ENCODE data around the gene SPIB. TPM values are rescaled to one million over a fixed set of nuclear protein-coding genes. Genes with fewer than 3 reads are reported as not detected.

The SPIB gene
- polyA plus RNA-seq, 1 donor (not counting 4 experiments of a cell fraction or from before 2014, with no cell fraction given) = not detected

DNA sequence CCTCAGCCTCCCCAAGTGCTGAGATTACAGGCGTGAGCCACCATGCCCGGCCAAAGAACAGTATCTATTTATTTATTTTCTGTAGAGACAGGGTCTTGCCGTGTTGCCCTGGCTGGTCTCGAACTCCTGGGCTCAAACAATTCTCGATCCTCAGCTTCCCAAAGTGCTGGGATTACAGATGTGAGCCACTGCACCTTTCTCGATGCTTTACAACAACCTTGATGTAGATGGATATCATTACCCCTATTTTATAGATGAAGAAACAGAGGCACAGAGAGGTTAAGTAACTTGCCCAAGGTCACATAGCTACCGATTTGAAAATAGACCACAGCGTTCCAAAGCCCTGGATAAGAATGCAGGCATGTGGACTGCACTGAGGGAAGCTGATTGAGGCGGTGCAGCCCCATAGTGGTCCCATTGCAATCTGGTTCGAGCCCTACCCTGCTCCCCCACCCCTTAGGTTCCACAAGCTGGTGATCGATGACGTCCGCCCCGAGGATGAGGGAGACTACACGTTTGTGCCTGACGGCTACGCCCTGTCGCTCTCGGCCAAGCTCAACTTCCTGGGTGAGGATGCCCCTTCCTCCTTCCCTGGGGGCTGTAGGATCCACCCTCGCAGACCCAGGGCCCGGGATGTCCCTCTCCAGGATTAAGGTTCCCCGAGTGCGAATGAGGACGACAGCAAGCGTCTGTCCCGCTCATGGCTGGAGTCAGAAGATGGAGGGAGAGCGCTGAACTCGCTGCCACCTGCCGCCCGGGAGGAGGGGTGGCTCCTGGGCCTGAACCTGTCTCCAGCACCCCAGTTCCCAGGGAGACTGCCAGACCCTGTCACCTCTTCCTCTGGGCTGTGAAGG lies 31.9 kb downstream of the SPIB start:
- no peak for TF ChIP-seq EZH2 (IDR thresholded peaks at IDR 0.05; ENCODE audit: low read length)
- TF ChIP-seq, protein P1, sequence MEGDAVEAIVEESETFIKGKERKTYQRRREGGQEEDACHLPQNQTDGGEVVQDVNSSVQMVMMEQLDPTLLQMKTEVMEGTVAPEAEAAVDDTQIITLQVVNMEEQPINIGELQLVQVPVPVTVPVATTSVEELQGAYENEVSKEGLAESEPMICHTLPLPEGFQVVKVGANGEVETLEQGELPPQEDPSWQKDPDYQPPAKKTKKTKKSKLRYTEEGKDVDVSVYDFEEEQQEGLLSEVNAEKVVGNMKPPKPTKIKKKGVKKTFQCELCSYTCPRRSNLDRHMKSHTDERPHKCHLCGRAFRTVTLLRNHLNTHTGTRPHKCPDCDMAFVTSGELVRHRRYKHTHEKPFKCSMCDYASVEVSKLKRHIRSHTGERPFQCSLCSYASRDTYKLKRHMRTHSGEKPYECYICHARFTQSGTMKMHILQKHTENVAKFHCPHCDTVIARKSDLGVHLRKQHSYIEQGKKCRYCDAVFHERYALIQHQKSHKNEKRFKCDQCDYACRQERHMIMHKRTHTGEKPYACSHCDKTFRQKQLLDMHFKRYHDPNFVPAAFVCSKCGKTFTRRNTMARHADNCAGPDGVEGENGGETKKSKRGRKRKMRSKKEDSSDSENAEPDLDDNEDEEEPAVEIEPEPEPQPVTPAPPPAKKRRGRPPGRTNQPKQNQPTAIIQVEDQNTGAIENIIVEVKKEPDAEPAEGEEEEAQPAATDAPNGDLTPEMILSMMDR (optimal IDR thresholded peaks at IDR 0.05 in 1 of 3, IDR thresholded peaks at IDR 0.05 in 1 of 3, conservative IDR thresholded peaks at IDR 0.05 in 1 of 3; ENCODE audit: extremely low read depth in 1 of 3, insufficient read depth in 2 of 3, low read length in 3 of 3) = no peak
- Histone ChIP-seq H3K27me3 (ENCODE audit: control insufficient read depth, extremely low read depth, insufficient read depth, low read length) (peaks cover 7% of the 10 kb centered on the region), H3K79me2 (ENCODE audit: control insufficient read depth, insufficient read depth, low read length) (no peaks in the 10 kb centered on the region), H3K4me3 (ENCODE audit: control insufficient read depth in 2 of 3, extremely low read depth in 1 of 3, insufficient read depth in 2 of 3, low read depth in 1 of 3, low read length in 3 of 3) (no peak overlapping the region), H3K9ac (ENCODE audit: control insufficient read depth, extremely low read depth, insufficient read depth, low read length) (no peak overlapping the region), H3K27ac (ENCODE audit: control insufficient read depth, insufficient read depth, low read length) (no peak overlapping the region), H2AFZ (ENCODE audit: control insufficient read depth, low read length) (peak overlapping the region; percentile 15), H3K9me3 (ENCODE audit: control insufficient read depth, low read depth, low read length) (no peaks in the 10 kb centered on the region), H4K20me1 (ENCODE audit: control insufficient read depth, extremely low read depth, insufficient read depth, low read length) (no peaks in the 10 kb centered on the region), H3K4me2 (ENCODE audit: control insufficient read depth, extremely low read depth, insufficient read depth, low read depth, low read length) (no peak overlapping the region), H3K9me1 (ENCODE audit: control insufficient read depth, extremely low read depth, insufficient read depth, low read length) (no peaks in the 10 kb centered on the region), H3K36me3 (ENCODE audit: control insufficient read depth in 2 of 2, extremely low read depth in 1 of 2, insufficient read depth in 2 of 2, low read length in 2 of 2) (no peaks in the 10 kb centered on the region), H3K4me1 (ENCODE audit: control insufficient read depth, extremely low read depth, insufficient read depth, low read length) (no peaks in the 10 kb centered on the region)
- DNase-seq (ENCODE audit: low read depth, low spot score) = no peak
- dilution Hi-C loops (cut with MboI; ENCODE audit: extremely low pct_ligation_motif_present, low sequenced_read_pairs) = no loop called here
- no peak for FAIRE-seq

DNA sequence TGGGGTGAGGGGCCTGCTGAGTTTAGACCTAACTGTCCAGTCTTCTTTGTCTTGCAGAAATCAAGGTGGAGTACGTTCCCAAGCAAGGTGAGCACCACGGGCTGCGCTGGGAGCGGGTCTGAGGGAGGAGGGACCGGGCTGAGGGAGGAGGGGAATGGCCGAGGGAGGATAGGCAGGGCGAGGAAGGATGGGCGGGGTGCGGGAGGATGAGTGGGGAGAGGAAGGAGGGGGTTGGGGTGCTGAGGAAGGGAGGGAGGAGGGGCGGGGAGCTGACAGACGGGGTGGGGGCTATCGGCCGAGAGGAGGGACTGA lies 32.4 kb downstream of the SPIB start:
- dilution Hi-C loops (cut with MboI; ENCODE audit: extremely low pct_ligation_motif_present, low sequenced_read_pairs) = no loop called here
- Histone ChIP-seq H3K27ac (ENCODE audit: control insufficient read depth, insufficient read depth, low read length) (no peak overlapping the region), H3K79me2 (ENCODE audit: control insufficient read depth, insufficient read depth, low read length) (no peaks in the 10 kb centered on the region), H3K9me3 (ENCODE audit: control insufficient read depth, low read depth, low read length) (no peaks in the 10 kb centered on the region), H3K4me2 (ENCODE audit: control insufficient read depth, extremely low read depth, insufficient read depth, low read depth, low read length) (no peak overlapping the region), H3K4me1 (ENCODE audit: control insufficient read depth, extremely low read depth, insufficient read depth, low read length) (no peaks in the 10 kb centered on the region), H2AFZ (ENCODE audit: control insufficient read depth, low read length) (no peak overlapping the region), H3K4me3 (ENCODE audit: control insufficient read depth in 2 of 3, extremely low read depth in 1 of 3, insufficient read depth in 2 of 3, low read depth in 1 of 3, low read length in 3 of 3) (no peak overlapping the region), H3K36me3 (ENCODE audit: control insufficient read depth in 2 of 2, extremely low read depth in 1 of 2, insufficient read depth in 2 of 2, low read length in 2 of 2) (no peaks in the 10 kb centered on the region), H3K9me1 (ENCODE audit: control insufficient read depth, extremely low read depth, insufficient read depth, low read length) (no peaks in the 10 kb centered on the region), H4K20me1 (ENCODE audit: control insufficient read depth, extremely low read depth, insufficient read depth, low read length) (no peaks in the 10 kb centered on the region), H3K27me3 (ENCODE audit: control insufficient read depth, extremely low read depth, insufficient read depth, low read length) (peaks cover 7% of the 10 kb centered on the region), H3K9ac (ENCODE audit: control insufficient read depth, extremely low read depth, insufficient read depth, low read length) (no peak overlapping the region)
- TF ChIP-seq EZH2 (IDR thresholded peaks at IDR 0.05; ENCODE audit: low read length) = no peak
- TF ChIP-seq, protein P1 (optimal IDR thresholded peaks at IDR 0.05 in 1 of 3, IDR thresholded peaks at IDR 0.05 in 1 of 3, conservative IDR thresholded peaks at IDR 0.05 in 1 of 3; ENCODE audit: extremely low read depth in 1 of 3, insufficient read depth in 2 of 3, low read length in 3 of 3) = no peak
- FAIRE-seq (no peak), DNase-seq (ENCODE audit: low read depth, low spot score) (no peak)
